ENCODE data around the gene NOC3L. TPM values are rescaled to one million over a fixed set of nuclear protein-coding genes. Genes with fewer than 3 reads are reported as not detected.
"Not testable (repeated sequence)": the region's sequence is repeated elsewhere in the genome, so short reads cannot be mapped to it uniquely, and the experiment has no call there.

The NOC3L gene
- polyA plus RNA-seq, 4 donors = 21.9 to 29.7 (median 22.2) TPM

GRCh38 chr10:94363251-94363565, 469 bp upstream of the NOC3L start:
- no peak for DNase-seq (ENCODE audit: low read depth in 4 of 4, low spot score in 2 of 4)

GRCh38 chr10:94361171-94361794, 1.5 kb downstream of the NOC3L start:
- no peak for DNase-seq (ENCODE audit: low read depth in 4 of 4, low spot score in 2 of 4)

- DNase-seq (ENCODE audit: low read depth in 4 of 4, low spot score in 2 of 4) = no peak
Measured at GRCh38 chr10:94358480-94358879, 4.3 kb downstream of the NOC3L start.

- no peak for DNase-seq (ENCODE audit: low read depth in 4 of 4, low spot score in 2 of 4)
Measured at GRCh38 chr10:94357193-94357592, 5.5 kb downstream of the NOC3L start.

GRCh38 chr10:94355841-94356240, 6.9 kb downstream of the NOC3L start:
- DNase-seq (ENCODE audit: low read depth in 4 of 4, low spot score in 2 of 4) = no peak

- DNase-seq (ENCODE audit: low read depth in 4 of 4, low spot score in 2 of 4) = no peak
Measured at GRCh38 chr10:94353336-94353735, 9.4 kb downstream of the NOC3L start.

GRCh38 chr10:94351089-94351488, 11.7 kb downstream of the NOC3L start:
- no peak for DNase-seq (ENCODE audit: low read depth in 4 of 4, low spot score in 2 of 4)

GRCh38 chr10:94350500-94350899, 12.2 kb downstream of the NOC3L start:
- not testable (repeated sequence) for DNase-seq (ENCODE audit: low read depth in 4 of 4, low spot score in 2 of 4)

- DNase-seq (ENCODE audit: low read depth in 4 of 4, low spot score in 2 of 4) = no peak
Measured at GRCh38 chr10:94349327-94349726, 13.4 kb downstream of the NOC3L start.

GRCh38 chr10:94344522-94345122, 18.1 kb downstream of the NOC3L start:
- DNase-seq (ENCODE audit: low read depth in 4 of 4, low spot score in 2 of 4) = no peak

- DNase-seq (ENCODE audit: low read depth in 4 of 4, low spot score in 2 of 4) = no peak
Measured at GRCh38 chr10:94343151-94343550, 19.6 kb downstream of the NOC3L start.

GRCh38 chr10:94334857-94335256, 27.9 kb downstream of the NOC3L start:
- no peak for DNase-seq (ENCODE audit: low read depth in 4 of 4, low spot score in 2 of 4)

- DNase-seq (ENCODE audit: low read depth in 4 of 4, low spot score in 2 of 4) = no peak
Measured at GRCh38 chr10:94333051-94333450, 29.7 kb downstream of the NOC3L start.

GRCh38 chr10:94328613-94329012, 34.1 kb downstream of the NOC3L start:
- no peak for DNase-seq (ENCODE audit: low read depth in 4 of 4, low spot score in 2 of 4)

- no peak for DNase-seq (ENCODE audit: low read depth in 4 of 4, low spot score in 2 of 4)
Measured at GRCh38 chr10:94327649-94328048, 35.1 kb downstream of the NOC3L start.

GRCh38 chr10:94324609-94325233, 38.0 kb downstream of the NOC3L start:
- no peak for DNase-seq (ENCODE audit: low read depth in 4 of 4, low spot score in 2 of 4)

- DNase-seq (ENCODE audit: low read depth in 4 of 4, low spot score in 2 of 4) = peak in 2 of 4 donors; percentile 30 to 49
Measured at GRCh38 chr10:94320285-94320914, 42.3 kb downstream of the NOC3L start.

GRCh38 chr10:94316560-94316959, 46.2 kb downstream of the NOC3L start:
- no peak for DNase-seq (ENCODE audit: low read depth in 4 of 4, low spot score in 2 of 4)

- peak in 1 of 4 donors; percentile 9 for DNase-seq (ENCODE audit: low read depth in 4 of 4, low spot score in 2 of 4)
Measured at GRCh38 chr10:94315975-94316464, 46.7 kb downstream of the NOC3L start.

GRCh38 chr10:94315024-94315451, 47.7 kb downstream of the NOC3L start:
- DNase-seq (ENCODE audit: low read depth in 4 of 4, low spot score in 2 of 4) = no peak

- no peak for DNase-seq (ENCODE audit: low read depth in 4 of 4, low spot score in 2 of 4)
Measured at GRCh38 chr10:94310369-94310768, 52.4 kb downstream of the NOC3L start.

- DNase-seq (ENCODE audit: low read depth in 4 of 4, low spot score in 2 of 4) = peak in 1 of 4 donors; percentile 23
Measured at GRCh38 chr10:94308866-94309265, 53.9 kb downstream of the NOC3L start.

Data from left renal cortex interstitium (tissue), 4 donors.